GM12874 (cell line): ENCODE measurements around the gene WDFY2.

Source experiments
- CTCF ChIP-seq: IDR thresholded peaks from 2 replicates; pipeline ENCODE4 v1.5.1; 2011; ENCODE audit warnings: low read depth, mild to moderate bottlenecking, control low read depth, low read length, moderate library complexity; ENCODE audit not compliant: insufficient read depth

The WDFY2 gene

GRCh38 chr13:51556740-51557139 is 27.5 kb upstream of the WDFY2 start:
- no peak for TF ChIP-seq CTCF

GRCh38 chr13:51557438-51557837 is 26.8 kb upstream of the WDFY2 start:
- TF ChIP-seq CTCF: no peak

- no peak for TF ChIP-seq CTCF
Measured at GRCh38 chr13:51557875-51558612, 26.2 kb upstream of the WDFY2 start.

- no peak for TF ChIP-seq CTCF
Measured at GRCh38 chr13:51559946-51560735, 24.1 kb upstream of the WDFY2 start.

DNA sequence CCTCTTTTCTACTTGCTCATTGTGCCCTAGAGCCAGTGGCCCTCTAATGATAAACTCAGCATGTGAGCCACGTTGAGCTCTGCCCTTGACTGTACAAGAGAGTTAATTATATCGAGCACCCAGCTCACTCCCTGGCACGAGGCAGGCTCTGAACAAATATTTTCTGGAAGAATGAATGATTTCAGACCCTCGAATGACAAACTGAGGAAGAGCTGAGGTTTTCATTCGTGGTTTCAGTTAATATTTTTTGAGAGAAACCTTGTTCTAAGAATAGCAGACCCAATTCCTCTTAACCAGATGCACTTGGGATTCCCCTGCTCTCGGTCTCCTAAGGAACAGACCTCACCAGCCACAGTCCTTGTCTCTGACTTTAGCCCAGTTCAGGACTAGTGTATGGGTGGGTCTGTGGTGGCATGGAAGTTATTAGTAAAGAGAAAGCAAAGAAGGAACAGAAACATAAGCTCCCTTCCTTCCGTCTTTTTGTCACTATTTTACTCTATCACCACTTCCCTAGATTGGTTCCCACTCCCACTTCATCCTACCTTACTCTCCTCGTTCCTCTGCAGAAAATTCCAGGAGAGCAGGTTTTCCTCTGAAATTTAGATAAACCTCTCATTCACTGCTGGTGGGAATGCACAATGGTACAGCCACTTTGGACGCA is 22.1 kb upstream of the WDFY2 start:
- no peak for TF ChIP-seq CTCF

DNA sequence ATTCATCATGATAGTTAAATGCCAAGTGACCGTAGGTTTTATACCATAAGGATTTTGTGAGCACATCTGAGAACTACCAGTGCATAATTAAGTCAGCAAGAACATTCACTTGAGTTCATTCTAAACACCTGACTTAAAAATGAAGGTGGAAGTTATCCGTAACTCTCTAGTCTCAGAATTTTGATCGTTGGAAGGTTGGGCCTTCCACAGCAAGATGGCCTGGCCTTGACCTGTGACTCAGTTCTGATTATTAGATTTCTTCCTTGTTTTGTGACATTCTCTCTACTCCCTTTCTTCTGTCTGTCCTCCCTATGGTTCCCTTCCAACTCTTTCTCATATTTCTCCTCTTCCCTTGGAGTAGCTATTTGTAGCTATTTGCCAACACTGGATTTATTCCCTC is 20.0 kb upstream of the WDFY2 start:
- no peak for TF ChIP-seq CTCF

DNA sequence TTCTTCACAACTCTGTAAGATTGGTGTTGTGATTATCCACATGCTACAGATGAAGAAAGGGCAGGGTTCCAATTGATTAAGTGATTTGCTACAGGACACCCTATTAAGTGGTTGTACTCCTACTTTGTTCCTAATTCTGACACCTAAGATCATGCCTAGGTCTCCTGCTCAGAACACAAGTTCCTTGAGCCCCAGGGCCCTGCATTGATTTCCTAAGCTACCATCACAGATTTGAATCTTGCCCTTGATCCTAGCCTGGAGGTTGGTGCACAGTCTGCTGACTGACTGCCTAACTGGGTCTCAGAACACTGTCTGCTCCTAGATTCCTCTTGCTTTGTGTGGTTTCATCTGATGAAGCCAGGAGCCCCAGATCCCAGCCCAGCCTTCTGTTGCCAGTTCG is 19.6 kb upstream of the WDFY2 start:
- TF ChIP-seq CTCF: no peak
